NCI-H2196 (cell line): ENCODE data around the gene FAM72C.
"Not testable (repeated sequence)": the region's sequence is repeated elsewhere in the genome, so short reads cannot be mapped to it uniquely, and the experiment has no call there.

Source experiments
- DNase-seq: peaks from one replicate; lab custom pipeline; 2025; ENCODE audit not compliant: unreplicated experiment; lab: John Stamatoyannopoulos, UW

Gene FAM72C

DNA sequence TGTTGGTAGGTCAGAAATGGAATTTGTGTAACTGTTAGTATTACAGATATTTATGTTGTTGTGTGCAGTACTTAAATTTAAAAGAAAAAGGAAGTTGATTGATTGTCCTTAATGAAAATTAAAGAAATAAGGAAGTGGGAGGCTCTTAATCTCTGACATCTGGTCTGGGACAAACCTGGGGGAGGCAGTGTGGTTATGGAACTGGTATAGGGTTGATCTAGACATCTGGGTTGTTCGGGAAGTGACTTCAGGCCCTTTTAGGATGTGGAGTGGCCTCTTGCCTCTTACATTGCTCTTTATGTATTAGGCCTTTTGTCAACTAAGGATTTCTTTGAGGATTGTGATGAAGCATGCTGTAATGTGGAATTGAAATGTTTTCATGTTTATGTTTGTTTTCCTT is 16.1 kb upstream of the FAM72C start:
- DNase-seq: not testable (repeated sequence)

GRCh38 chr1:143984721-143985473 is 13.1 kb upstream of the FAM72C start:
- not testable (repeated sequence) for DNase-seq

DNA sequence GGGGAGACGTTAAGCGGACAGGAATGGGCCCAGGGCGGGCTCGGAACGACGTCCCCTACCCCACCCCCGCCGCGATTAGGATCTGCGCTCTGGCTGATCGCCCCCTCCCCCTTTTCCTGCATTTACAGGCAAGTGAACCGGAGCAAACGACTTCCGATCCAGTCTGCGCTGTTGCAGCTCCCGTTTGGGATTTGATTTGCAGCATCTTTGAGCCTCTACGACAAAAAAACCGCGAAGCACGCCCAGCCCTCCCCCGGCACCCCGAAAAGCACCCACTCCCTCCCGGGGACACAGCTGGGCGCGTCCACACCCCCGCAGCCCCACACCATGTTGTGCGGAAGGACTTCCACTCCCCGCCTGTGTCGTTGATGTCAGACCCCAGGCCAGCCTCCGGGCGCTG is 2.6 kb upstream of the FAM72C start:
- DNase-seq: not testable (repeated sequence)

DNA sequence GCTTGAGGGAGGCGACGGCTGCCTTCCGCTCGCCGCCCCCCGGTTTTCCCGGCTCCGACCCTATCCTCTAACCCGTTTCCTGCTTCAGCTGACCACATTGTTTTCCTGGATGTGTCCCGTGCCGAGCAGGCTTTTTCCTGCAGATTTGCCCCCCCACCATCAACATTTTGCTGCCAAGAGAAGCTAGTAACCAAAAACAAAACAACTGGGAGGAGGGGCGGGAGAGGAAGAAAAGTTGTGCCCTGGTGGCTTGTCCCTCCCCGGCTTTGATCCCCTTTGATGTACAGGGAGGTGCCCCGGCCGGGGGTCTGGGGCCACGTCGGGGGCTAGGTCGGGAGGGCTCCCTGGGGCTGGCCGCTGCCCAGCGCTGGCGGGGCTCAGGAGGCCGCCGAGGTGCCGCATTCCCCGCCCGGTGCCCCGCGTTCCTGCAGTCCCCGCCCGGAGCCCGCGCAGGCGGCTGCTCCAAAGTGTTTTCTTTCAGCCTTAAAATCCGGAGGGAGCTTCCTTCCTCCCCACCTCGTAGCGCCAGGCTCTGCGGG is 2.2 kb upstream of the FAM72C start:
- DNase-seq: not testable (repeated sequence)

- not testable (repeated sequence) for DNase-seq
Observed at GRCh38 chr1:143972753-143973326, 1.1 kb upstream of the FAM72C start.

DNA sequence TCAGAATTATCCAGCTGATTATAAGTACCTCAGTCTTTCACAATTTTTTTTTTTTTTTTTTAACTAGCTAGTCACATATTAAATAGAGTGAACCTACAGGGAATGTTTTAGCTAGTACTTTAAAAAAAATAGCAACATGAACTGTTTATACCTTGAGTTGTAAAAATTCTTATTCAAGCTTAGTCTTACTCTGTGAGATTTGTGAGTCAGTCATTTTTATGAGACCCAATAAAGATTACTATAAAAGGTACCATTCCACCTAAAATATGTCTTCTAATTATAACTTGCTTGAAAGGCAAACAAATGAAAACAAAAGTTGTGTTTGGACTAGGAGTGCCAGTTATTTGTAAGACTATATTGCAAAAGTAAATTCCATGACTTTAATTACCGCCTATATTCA is 5.9 kb downstream of the FAM72C start:
- DNase-seq: not testable (repeated sequence)

DNA sequence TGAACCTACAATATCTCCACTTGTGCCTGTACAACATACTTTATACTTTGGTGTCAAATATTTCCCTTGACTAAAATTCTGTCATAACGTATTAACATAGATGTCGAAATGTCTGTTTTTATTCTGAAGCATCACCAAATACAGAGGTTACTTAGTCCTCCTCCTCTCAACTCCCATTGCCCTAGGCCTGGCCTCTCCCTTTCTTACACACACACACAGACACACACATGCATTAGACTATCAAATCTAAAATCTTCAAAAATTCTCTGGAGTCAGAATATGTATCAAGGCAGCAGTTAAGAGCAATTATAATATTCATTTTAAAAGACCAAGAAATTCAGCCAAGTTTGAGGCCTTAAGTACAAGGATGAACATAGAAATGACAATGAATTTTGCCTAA is 7.5 kb downstream of the FAM72C start:
- not testable (repeated sequence) for DNase-seq

DNA sequence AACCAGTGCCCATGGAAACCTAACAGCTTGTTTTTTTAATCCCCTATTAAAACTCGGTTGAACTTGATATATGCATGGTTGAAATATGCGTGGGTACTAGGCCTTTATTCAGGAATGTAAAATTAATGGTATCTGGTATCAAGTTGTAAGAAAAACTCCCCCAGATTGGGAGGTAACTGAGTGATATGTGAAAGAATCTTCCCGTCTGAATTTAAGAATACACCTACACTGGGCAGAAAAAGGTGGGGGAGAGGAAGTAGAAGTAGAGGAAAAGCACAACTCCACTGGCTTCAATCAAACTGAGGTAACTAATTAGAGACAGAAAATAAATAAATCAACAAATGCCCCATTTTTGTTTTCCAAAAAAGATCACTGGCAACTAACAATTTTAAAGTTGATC is 15.9 kb downstream of the FAM72C start:
- DNase-seq: not testable (repeated sequence)

DNA sequence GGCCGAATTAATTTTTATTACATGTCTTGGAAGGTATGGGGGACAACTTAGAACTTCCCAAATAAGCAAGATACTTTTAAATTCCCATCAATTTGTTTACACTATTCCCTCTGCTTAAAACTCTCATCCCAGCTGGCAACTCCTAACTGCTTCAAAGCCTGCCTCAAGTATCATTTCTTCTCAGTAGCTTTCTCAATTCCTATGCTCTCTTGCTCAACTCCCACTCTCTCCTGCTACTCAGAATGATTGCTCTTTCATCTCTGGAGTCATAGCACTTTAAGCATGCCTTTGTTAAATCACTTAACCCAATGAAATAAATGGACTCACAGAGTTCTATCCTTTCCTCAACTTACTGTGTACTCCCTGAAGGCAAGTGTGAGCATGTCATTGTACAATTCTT is 18.9 kb downstream of the FAM72C start:
- DNase-seq: not testable (repeated sequence)

GRCh38 chr1:143951485-143952391 is 20.0 kb downstream of the FAM72C start:
- DNase-seq: not testable (repeated sequence)

GRCh38 chr1:143947749-143948148 is 24.0 kb downstream of the FAM72C start:
- DNase-seq: not testable (repeated sequence)

- DNase-seq: not testable (repeated sequence)
Observed at GRCh38 chr1:143945253-143945652, 26.5 kb downstream of the FAM72C start.

DNA sequence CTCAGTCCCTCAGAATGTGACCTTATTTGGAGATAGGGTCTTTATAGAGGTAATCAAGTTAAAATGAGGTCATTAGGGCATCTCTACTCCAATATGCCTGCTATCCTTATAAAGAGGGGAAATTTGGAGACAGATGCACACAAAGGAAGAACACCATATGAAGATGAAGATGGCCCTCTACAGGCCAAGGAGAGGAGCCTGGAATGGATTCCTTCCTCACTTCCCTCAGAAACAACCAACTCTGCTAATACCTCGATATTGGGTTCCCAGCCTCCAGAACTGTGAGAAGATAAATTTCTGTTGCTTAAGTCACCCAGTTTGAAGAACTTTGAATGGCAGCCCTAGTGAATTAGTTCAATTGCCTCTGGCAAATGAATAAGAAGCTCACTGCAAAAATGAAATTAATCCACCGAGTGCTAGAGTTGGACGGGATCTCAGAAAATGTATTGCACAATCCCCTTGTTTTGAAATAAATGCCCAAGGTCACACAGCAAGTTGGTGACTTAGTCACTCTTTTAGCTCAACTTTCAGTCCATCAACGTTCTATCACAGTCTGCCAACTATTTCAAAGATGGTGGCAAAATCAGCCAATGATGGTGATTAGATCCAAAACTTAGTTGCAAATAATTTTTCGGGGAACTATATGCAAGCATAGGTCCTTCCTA is 27.1 kb downstream of the FAM72C start:
- not testable (repeated sequence) for DNase-seq

- not testable (repeated sequence) for DNase-seq
Observed at GRCh38 chr1:143943319-143943978, 28.3 kb downstream of the FAM72C start.

GRCh38 chr1:143942238-143942860 is 29.4 kb downstream of the FAM72C start:
- DNase-seq: not testable (repeated sequence)

DNA sequence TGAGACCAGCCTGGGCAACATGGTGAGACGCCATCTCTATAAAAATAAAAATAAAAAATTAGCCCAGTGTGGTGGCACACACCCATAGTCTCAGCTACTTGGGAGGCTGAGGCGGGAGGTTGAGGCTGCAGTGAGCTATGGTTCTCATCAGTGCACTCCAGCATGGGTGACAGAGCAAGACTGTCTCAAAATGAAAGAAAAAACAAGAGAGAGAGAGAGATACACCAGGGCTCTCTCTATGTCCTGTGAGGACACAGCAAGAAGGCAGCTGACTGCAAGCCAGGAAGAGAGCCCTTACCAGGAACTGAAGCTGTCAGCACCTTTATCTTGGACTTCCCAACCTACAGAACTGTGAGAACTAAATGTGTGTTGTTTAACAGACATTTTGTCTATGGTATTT is 32.1 kb downstream of the FAM72C start:
- DNase-seq: not testable (repeated sequence)

- not testable (repeated sequence) for DNase-seq
Observed at GRCh38 chr1:143938922-143939321, 32.9 kb downstream of the FAM72C start.

- peak; percentile 27 for DNase-seq
Observed at GRCh38 chr1:143936457-143937115, 35.2 kb downstream of the FAM72C start.

GRCh38 chr1:143919127-143919526 is 52.7 kb downstream of the FAM72C start:
- not testable (repeated sequence) for DNase-seq
